Measurements from ENCODE around the gene DHX35. TPM values are rescaled to one million over a fixed set of nuclear protein-coding genes. Genes with fewer than 3 reads are reported as not detected.
A peak's percentile ranks its signal among the peaks of the same experiment; 100 is the strongest.

The DHX35 gene
- total and polyA plus RNA-seq, 2 of the 13 experiments (the other 11 are each of a cell fraction or from before 2014, with no cell fraction given), result 25.8 to 28.7 TPM

DNA sequence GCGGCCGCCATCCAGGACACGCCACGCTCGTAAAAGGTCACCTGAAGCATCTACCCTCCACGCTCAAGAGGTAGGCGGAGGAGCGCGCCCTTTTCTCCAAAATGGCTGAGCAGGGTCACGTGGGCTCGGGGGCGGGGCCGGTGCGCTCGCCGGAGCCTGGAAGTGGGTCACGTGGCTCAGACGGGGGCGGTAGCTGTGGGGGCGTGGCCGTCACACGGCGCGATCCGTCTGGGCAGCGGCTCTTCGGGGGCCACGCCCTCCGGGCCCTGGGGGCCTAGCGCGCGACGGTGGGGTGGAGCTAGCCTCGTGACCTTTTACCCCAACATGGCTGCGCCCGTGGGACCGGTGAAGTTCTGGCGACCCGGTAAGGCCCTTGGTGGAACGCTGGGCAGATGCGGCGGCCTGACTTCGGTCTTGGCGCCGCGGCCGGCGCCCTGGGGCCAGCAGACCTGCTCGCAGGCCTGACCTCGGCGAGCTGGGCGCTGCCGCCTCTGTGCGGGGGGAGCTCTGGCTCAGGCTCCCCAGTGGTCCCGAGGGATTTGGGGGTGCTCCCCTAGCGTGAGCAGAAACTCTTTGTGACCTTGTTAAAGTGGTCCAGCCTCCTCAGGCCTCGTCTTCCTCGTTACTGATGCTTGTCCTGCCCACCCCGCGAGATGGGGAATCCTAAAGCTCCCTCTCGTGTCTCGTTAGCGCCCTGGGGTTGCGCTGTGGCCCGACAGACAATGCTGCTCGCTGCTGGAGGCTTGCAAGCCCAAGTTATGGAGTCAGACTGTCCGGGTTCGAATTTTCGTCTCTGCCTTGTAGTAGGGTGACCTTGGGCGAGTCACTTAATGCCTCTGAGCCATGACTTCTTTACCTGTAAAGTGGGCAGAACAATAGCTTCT is at the start of gene DHX35 (continued):
- TF ChIP-seq, protein P1, sequence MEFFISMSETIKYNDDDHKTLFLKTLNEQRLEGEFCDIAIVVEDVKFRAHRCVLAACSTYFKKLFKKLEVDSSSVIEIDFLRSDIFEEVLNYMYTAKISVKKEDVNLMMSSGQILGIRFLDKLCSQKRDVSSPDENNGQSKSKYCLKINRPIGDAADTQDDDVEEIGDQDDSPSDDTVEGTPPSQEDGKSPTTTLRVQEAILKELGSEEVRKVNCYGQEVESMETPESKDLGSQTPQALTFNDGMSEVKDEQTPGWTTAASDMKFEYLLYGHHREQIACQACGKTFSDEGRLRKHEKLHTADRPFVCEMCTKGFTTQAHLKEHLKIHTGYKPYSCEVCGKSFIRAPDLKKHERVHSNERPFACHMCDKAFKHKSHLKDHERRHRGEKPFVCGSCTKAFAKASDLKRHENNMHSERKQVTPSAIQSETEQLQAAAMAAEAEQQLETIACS (CRISPR knock-in tag; IDR thresholded peaks at IDR 0.05), result 0 out of 2 replicates have a peak, but pooled peaks have one; percentile 31
- TF ChIP-seq, protein P2, sequence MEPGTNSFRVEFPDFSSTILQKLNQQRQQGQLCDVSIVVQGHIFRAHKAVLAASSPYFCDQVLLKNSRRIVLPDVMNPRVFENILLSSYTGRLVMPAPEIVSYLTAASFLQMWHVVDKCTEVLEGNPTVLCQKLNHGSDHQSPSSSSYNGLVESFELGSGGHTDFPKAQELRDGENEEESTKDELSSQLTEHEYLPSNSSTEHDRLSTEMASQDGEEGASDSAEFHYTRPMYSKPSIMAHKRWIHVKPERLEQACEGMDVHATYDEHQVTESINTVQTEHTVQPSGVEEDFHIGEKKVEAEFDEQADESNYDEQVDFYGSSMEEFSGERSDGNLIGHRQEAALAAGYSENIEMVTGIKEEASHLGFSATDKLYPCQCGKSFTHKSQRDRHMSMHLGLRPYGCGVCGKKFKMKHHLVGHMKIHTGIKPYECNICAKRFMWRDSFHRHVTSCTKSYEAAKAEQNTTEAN (CRISPR knock-in tag; conservative IDR thresholded peaks at IDR 0.05), result peak; percentile 64; the same call in 1 of the 2 replicates
- TF ChIP-seq FOXK2 (IDR thresholded peaks at IDR 0.05) (no peak), SMYD3 (CRISPR knock-in tag; IDR thresholded peaks at IDR 0.05) (no peak), PHF5A (CRISPR knock-in tag; IDR thresholded peaks at IDR 0.05; ENCODE audit: low read depth, unreplicated experiment) (no peak), SP5 (CRISPR knock-in tag; IDR thresholded peaks at IDR 0.05; ENCODE audit: borderline replicate concordance, low read depth) (peak; percentile 96), ZNF10 (CRISPR knock-in tag; IDR thresholded peaks at IDR 0.05; ENCODE audit: borderline replicate concordance, low read depth) (no peak), FOSL1 (CRISPR knock-in tag; IDR thresholded peaks at IDR 0.05; ENCODE audit: borderline replicate concordance) (no peak), MEF2D (CRISPR knock-in tag; IDR thresholded peaks at IDR 0.05) (peak; percentile 63), ZSCAN21 (CRISPR knock-in tag; IDR thresholded peaks at IDR 0.05; ENCODE audit: borderline replicate concordance) (no peak), KDM1A (CRISPR knock-in tag; IDR thresholded peaks at IDR 0.05) (peak; percentile 80), ZNF282 (IDR thresholded peaks at IDR 0.05; ENCODE audit: partially characterized antibody) (no peak), MIXL1 (CRISPR knock-in tag; IDR thresholded peaks at IDR 0.05) (peak; percentile 52)
- TF ChIP-seq, protein P3, sequence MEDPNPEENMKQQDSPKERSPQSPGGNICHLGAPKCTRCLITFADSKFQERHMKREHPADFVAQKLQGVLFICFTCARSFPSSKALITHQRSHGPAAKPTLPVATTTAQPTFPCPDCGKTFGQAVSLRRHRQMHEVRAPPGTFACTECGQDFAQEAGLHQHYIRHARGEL (CRISPR knock-in tag; IDR thresholded peaks at IDR 0.05), result 0 out of 2 replicates have a peak, but pooled peaks have one; percentile 88
- TF ChIP-seq, protein P4, sequence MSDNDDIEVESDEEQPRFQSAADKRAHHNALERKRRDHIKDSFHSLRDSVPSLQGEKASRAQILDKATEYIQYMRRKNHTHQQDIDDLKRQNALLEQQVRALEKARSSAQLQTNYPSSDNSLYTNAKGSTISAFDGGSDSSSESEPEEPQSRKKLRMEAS (IDR thresholded peaks at IDR 0.05), result peak; percentile 96
- TF ChIP-seq, protein P5, sequence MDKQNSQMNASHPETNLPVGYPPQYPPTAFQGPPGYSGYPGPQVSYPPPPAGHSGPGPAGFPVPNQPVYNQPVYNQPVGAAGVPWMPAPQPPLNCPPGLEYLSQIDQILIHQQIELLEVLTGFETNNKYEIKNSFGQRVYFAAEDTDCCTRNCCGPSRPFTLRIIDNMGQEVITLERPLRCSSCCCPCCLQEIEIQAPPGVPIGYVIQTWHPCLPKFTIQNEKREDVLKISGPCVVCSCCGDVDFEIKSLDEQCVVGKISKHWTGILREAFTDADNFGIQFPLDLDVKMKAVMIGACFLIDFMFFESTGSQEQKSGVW (CRISPR knock-in tag; IDR thresholded peaks at IDR 0.05; ENCODE audit: borderline replicate concordance), result 0 out of 2 replicates have a peak, but pooled peaks have one; percentile 73
- TF ChIP-seq, protein P6, sequence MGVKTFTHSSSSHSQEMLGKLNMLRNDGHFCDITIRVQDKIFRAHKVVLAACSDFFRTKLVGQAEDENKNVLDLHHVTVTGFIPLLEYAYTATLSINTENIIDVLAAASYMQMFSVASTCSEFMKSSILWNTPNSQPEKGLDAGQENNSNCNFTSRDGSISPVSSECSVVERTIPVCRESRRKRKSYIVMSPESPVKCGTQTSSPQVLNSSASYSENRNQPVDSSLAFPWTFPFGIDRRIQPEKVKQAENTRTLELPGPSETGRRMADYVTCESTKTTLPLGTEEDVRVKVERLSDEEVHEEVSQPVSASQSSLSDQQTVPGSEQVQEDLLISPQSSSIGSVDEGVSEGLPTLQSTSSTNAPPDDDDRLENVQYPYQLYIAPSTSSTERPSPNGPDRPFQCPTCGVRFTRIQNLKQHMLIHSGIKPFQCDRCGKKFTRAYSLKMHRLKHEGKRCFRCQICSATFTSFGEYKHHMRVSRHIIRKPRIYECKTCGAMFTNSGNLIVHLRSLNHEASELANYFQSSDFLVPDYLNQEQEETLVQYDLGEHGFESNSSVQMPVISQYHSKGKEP (CRISPR knock-in tag; IDR thresholded peaks at IDR 0.05), result peak; percentile 56; the same call in 1 of the 2 replicates
- TF ChIP-seq, protein P7, sequence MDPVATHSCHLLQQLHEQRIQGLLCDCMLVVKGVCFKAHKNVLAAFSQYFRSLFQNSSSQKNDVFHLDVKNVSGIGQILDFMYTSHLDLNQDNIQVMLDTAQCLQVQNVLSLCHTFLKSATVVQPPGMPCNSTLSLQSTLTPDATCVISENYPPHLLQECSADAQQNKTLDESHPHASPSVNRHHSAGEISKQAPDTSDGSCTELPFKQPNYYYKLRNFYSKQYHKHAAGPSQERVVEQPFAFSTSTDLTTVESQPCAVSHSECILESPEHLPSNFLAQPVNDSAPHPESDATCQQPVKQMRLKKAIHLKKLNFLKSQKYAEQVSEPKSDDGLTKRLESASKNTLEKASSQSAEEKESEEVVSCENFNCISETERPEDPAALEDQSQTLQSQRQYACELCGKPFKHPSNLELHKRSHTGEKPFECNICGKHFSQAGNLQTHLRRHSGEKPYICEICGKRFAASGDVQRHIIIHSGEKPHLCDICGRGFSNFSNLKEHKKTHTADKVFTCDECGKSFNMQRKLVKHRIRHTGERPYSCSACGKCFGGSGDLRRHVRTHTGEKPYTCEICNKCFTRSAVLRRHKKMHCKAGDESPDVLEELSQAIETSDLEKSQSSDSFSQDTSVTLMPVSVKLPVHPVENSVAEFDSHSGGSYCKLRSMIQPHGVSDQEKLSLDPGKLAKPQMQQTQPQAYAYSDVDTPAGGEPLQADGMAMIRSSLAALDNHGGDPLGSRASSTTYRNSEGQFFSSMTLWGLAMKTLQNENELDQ (CRISPR knock-in tag; IDR thresholded peaks at IDR 0.05; ENCODE audit: borderline replicate concordance), result peak; percentile 68

Data from HepG2 (cell line).